ENCODE measurements around the gene HOXD8.

The HOXD8 gene

DNA sequence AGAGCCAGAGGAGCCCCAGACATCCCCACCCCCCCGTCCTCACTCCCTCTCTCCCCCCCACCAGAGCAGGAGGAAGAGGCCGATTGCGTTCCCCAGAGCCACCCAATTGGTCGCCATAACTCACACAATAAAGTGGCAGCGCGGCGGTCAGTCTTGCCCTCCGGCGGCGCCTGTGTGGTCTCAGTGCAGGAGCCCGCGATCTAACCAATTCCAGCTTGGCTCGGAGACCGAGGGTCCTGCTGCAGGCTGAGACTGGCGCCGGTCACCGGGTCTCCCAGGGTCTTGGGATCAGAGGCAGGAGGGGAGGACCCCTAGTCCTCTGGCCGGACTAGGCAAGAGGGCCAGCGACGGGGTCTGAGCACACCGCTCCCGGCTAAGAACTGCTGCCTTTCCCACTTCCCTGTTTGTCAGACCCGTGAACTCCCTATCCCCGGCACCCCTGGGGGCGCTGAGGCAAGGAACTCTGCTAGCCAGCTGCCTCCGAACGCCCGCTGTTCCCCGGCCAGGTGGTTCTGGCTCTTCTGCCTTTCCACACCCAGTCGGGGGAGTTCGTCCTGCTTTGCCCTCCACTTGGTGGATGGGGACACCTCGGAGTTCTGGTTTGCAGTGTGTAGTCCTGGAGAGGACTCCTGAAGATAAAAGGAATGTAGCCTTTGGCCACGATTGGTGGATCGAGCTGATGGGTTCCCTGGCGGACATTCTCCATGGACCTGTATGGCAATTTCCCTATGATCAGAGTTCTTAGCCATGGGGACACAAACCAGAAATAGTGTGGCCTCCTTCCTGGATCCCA lies 30.9 kb upstream of the HOXD8 start:
- TF ChIP-seq, protein P1, sequence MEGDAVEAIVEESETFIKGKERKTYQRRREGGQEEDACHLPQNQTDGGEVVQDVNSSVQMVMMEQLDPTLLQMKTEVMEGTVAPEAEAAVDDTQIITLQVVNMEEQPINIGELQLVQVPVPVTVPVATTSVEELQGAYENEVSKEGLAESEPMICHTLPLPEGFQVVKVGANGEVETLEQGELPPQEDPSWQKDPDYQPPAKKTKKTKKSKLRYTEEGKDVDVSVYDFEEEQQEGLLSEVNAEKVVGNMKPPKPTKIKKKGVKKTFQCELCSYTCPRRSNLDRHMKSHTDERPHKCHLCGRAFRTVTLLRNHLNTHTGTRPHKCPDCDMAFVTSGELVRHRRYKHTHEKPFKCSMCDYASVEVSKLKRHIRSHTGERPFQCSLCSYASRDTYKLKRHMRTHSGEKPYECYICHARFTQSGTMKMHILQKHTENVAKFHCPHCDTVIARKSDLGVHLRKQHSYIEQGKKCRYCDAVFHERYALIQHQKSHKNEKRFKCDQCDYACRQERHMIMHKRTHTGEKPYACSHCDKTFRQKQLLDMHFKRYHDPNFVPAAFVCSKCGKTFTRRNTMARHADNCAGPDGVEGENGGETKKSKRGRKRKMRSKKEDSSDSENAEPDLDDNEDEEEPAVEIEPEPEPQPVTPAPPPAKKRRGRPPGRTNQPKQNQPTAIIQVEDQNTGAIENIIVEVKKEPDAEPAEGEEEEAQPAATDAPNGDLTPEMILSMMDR (IDR thresholded peaks at IDR 0.05; ENCODE audit: control extremely low read depth, extremely low read depth, low read depth, missing control alignments) = no peak
- CTCF ChIA-PET = interaction anchor here (0.6 to 6.0 kb wide), 17 partner anchors 10 to 1401 kb away, joined by 3 to 96 read pairs (median 5); no protein-coding TSS in a partner anchor
- POLR2A ChIA-PET = no interaction called here
- DNase-seq (ENCODE audit: extremely low spot score) = no peak

DNA sequence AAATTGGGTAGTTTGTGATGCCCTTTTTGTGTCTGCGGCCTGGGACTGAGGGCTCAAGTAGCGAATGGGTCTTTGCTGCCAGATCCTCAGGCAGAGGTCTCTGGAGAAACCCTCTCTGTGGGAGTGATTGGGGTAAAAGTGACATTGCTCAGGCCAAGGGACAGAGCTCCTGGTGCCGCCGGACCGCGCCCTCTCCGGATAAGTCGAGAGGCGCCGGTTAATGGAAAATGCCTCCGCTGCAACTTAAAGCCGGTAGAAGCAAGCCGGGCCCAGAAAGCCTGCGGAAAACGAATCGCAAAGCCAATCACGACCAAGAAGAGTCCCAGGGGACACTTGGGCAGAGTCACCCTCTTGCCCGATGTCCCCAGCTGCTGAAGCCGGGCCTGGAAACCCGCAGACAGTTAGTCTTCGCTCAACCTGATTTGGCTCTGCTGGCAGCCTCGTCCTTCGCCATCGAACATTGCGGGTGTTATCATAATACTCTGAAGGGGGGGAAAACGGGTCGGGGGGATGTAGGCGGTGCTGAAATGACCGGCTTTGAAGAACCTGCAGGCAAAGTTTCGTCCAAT lies 30.3 kb upstream of the HOXD8 start:
- POLR2A ChIA-PET = no interaction called here
- TF ChIP-seq, protein P1 (IDR thresholded peaks at IDR 0.05; ENCODE audit: control extremely low read depth, extremely low read depth, low read depth, missing control alignments) = no peak
- DNase-seq (ENCODE audit: extremely low spot score) = no peak
- CTCF ChIA-PET = interaction anchor here (4.0 to 6.0 kb wide), 2 partner anchors 11 to 411 kb away, joined by 19 to 96 read pairs; no protein-coding TSS in a partner anchor

DNA sequence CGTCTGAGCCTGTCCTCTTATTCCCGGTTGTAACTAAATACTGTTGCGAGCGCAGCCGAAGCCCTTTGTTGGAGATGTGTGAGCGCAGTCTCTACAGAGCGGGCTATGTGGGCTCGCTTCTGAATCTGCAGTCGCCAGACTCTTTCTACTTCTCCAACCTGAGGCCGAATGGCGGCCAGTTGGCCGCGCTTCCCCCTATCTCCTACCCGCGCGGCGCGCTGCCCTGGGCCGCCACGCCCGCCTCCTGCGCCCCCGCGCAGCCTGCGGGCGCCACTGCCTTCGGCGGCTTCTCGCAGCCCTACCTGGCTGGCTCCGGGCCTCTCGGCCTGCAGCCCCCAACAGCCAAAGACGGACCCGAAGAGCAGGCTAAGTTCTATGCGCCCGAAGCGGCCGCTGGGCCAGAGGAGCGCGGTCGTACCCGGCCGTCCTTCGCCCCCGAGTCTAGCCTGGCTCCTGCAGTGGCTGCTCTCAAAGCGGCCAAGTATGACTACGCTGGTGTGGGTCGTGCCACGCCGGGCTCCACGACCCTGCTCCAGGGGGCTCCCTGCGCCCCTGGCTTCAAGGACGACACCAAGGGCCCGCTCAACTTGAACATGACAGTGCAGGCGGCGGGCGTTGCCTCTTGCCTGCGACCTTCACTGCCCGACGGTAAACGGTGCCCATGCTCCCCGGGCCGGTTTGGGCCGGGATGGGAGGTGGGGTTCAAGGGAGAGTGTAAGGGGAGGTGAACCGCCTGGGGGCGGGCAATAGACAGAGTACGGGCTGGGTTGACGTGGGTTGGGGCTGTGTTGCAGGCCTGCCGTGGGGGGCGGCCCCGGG lies 29.6 kb upstream of the HOXD8 start, which contains the start of gene HOXD12:
TSS of gene HOXD12 (plus strand) at position 68 of the 819 bp plus-strand sequence. CDS start at position 75, 7 bp downstream.
- TF ChIP-seq, protein P1 (IDR thresholded peaks at IDR 0.05; ENCODE audit: control extremely low read depth, extremely low read depth, low read depth, missing control alignments) = no peak
- DNase-seq (ENCODE audit: extremely low spot score) = no peak
- ChIA-PET CTCF (no interaction called here), POLR2A (no interaction called here)

DNA sequence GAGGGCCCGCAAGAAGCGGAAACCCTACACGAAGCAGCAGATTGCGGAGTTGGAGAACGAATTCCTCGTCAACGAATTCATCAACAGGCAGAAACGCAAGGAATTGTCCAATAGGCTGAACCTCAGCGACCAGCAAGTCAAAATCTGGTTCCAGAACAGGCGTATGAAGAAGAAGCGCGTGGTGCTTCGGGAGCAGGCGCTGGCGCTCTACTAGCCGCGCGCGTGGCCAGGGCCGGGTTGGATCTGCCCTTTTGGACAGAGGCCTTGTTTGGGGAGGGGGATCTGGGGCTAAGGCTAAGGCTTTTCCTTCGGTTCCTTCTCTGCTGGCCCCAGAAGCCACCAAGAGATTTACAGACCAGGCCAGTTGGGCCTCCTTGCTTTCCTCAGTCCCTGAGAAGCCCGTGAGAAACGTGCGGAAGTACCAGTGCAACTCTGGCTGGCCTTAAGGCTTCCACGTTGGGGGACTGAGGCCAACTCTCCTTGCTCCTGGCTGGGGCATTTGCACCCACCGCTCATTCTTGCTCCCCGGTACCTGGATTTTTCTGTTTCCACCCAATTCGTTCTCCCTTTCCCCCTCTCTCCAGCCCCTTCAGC lies 28.9 kb upstream of the HOXD8 start:
- ChIA-PET POLR2A (no interaction called here), CTCF (no interaction called here)
- TF ChIP-seq, protein P1 (IDR thresholded peaks at IDR 0.05; ENCODE audit: control extremely low read depth, extremely low read depth, low read depth, missing control alignments) = no peak
- DNase-seq (ENCODE audit: extremely low spot score) = no peak

DNA sequence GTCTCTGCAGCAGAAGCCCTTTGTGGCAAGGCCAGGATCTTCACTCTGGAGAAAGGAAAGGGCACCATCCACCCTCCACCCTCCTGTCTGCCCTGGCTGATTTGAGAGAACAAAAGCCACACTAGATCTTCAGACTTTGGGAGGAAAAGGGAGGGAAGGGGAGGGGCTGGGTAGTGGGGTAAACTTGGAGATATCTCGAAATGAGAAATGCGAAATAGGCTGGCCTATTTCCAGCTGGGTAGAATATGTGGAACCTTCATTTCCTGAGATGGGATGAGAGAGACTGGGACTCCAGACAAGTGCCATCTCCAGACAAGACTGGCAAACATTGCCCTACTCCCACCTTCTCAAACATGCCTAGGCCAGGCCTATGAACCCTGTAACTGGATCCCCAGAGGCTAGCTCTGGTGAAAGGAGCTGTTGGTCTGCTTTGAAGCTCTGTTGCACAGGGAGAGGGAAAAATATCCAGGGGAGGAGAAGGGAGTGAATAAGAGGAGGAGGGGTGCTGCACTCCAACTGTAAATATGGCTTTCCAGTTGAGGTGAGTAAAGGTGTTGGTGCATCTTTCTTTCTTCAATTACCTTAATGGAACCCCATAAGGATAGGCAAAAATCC lies 28.2 kb upstream of the HOXD8 start:
- DNase-seq (ENCODE audit: extremely low spot score) = no peak
- POLR2A ChIA-PET = no interaction called here
- CTCF ChIA-PET = interaction anchor here (1.6 to 1.7 kb wide), 2 partner anchors 9 to 411 kb away, joined by 4 to 6 read pairs; no protein-coding TSS in a partner anchor
- TF ChIP-seq, protein P1 (IDR thresholded peaks at IDR 0.05; ENCODE audit: control extremely low read depth, extremely low read depth, low read depth, missing control alignments) = no peak

All from GM10248 (cell line).